ENCODE results near the gene TAPBPL.

Gene TAPBPL

GRCh38 chr12:6450091-6450868 is 1.6 kb upstream of the TAPBPL start:
- no peak for ATAC-seq
- TF ChIP-seq PPARA (CRISPR knock-in tag; IDR thresholded peaks at IDR 0.05; ENCODE audit: borderline replicate concordance): no peak
- TF ChIP-seq ZFP30 (CRISPR knock-in tag; IDR thresholded peaks at IDR 0.05): no peak
- no peak for TF ChIP-seq RARB (CRISPR knock-in tag; IDR thresholded peaks at IDR 0.05)
- TF ChIP-seq, protein P1, sequence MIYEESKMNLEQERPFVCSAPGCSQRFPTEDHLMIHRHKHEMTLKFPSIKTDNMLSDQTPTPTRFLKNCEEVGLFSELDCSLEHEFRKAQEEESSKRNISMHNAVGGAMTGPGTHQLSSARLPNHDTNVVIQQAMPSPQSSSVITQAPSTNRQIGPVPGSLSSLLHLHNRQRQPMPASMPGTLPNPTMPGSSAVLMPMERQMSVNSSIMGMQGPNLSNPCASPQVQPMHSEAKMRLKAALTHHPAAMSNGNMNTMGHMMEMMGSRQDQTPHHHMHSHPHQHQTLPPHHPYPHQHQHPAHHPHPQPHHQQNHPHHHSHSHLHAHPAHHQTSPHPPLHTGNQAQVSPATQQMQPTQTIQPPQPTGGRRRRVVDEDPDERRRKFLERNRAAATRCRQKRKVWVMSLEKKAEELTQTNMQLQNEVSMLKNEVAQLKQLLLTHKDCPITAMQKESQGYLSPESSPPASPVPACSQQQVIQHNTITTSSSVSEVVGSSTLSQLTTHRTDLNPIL (CRISPR knock-in tag; IDR thresholded peaks at IDR 0.05; ENCODE audit: low read depth): no peak
- no peak for TF ChIP-seq ESRRG (CRISPR knock-in tag; IDR thresholded peaks at IDR 0.05)
- no peak for TF ChIP-seq ZNF70 (CRISPR knock-in tag; IDR thresholded peaks at IDR 0.05)
- no peak for TF ChIP-seq BACH2 (CRISPR knock-in tag; IDR thresholded peaks at IDR 0.05; ENCODE audit: borderline replicate concordance)
- TF ChIP-seq CSDC2 (CRISPR knock-in tag; IDR thresholded peaks at IDR 0.05): no peak
- TF ChIP-seq TSHZ2 (CRISPR knock-in tag; IDR thresholded peaks at IDR 0.05): no peak
- TF ChIP-seq ZC3H10 (CRISPR knock-in tag; IDR thresholded peaks at IDR 0.05): no peak
- TF ChIP-seq ZNF565 (CRISPR knock-in tag; conservative IDR thresholded peaks at IDR 0.05; ENCODE audit: low read depth): no peak
- TF ChIP-seq ARNTL (CRISPR knock-in tag; IDR thresholded peaks at IDR 0.05; ENCODE audit: borderline replicate concordance, low read depth): no peak

DNA sequence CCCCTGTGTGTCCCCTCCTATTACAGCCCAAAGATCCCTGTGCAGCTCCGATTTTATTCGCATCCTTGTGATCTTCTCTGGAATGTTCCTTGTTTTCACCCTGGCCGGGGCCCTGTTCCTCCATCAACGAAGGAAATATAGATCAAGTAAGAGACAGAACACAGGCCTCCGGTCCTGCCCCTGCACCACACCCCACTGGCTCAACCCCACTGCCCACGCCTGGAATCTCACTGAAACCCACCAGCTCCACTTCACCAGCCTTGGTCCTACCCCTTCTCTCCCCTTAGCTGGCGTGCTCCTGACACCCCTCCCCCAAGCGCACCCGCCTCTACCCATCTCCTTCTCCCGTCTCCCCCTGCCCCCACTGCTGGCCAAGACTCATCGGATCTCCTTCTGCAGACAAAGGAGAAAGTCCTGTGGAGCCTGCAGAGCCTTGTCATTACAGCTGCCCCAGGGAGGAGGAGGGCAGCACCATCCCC is 934 bp upstream of the TAPBPL start:
- TF ChIP-seq, protein P1 (CRISPR knock-in tag; IDR thresholded peaks at IDR 0.05; ENCODE audit: low read depth): no peak
- no peak for TF ChIP-seq PATZ1 (CRISPR knock-in tag; IDR thresholded peaks at IDR 0.05; ENCODE audit: borderline replicate concordance)
- TF ChIP-seq GLIS3 (CRISPR knock-in tag; IDR thresholded peaks at IDR 0.05): no peak
- TF ChIP-seq ESRRG (CRISPR knock-in tag; IDR thresholded peaks at IDR 0.05): no peak
- TF ChIP-seq TOX (CRISPR knock-in tag; IDR thresholded peaks at IDR 0.05; ENCODE audit: borderline replicate concordance): no peak
- no peak for TF ChIP-seq OSR1 (CRISPR knock-in tag; IDR thresholded peaks at IDR 0.05)
- no peak for TF ChIP-seq ZNF565 (CRISPR knock-in tag; conservative IDR thresholded peaks at IDR 0.05; ENCODE audit: low read depth)
- no peak for TF ChIP-seq BACH2 (CRISPR knock-in tag; IDR thresholded peaks at IDR 0.05; ENCODE audit: borderline replicate concordance)
- TF ChIP-seq ZC3H10 (CRISPR knock-in tag; IDR thresholded peaks at IDR 0.05): no peak
- TF ChIP-seq POU6F1 (CRISPR knock-in tag; IDR thresholded peaks at IDR 0.05; ENCODE audit: borderline replicate concordance, low read depth): no peak
- no peak for TF ChIP-seq TCF4 (CRISPR knock-in tag; IDR thresholded peaks at IDR 0.05; ENCODE audit: borderline replicate concordance)
- no peak for TF ChIP-seq PPARA (CRISPR knock-in tag; IDR thresholded peaks at IDR 0.05; ENCODE audit: borderline replicate concordance)
- no peak for TF ChIP-seq RARB (CRISPR knock-in tag; IDR thresholded peaks at IDR 0.05)
- no peak for TF ChIP-seq ZNF8 (CRISPR knock-in tag; IDR thresholded peaks at IDR 0.05)
- no peak for ATAC-seq
